ENCODE results near the gene ZNF391.
"Not testable (repeated sequence)": the region's sequence is repeated elsewhere in the genome, so short reads cannot be mapped to it uniquely, and the experiment has no call there.

ZNF391 gene

GRCh38 chr6:27419363-27419762 is 30.8 kb downstream of the ZNF391 start:
- FAIRE-seq, result no peak

GRCh38 chr6:27422651-27423332 is 34.2 kb downstream of the ZNF391 start:
- DNase-seq (ENCODE audit: extremely low spot score, insufficient read length, low read depth), result no peak
- no peak for FAIRE-seq

More at GRCh38 chr6:27419363-27419762, 30.8 kb downstream of the ZNF391 start:
- no peak for DNase-seq (ENCODE audit: extremely low spot score, insufficient read length, low read depth)

GRCh38 chr6:27424851-27425250 is 36.3 kb downstream of the ZNF391 start:
- not testable (repeated sequence) for DNase-seq (ENCODE audit: extremely low spot score, insufficient read length, low read depth); FAIRE-seq

- DNase-seq (ENCODE audit: extremely low spot score, insufficient read length, low read depth), result no peak
- FAIRE-seq, result no peak
Observed at GRCh38 chr6:27426045-27426620, 37.6 kb downstream of the ZNF391 start.

- no peak for FAIRE-seq
- no peak for DNase-seq (ENCODE audit: extremely low spot score, insufficient read length, low read depth)
Observed at GRCh38 chr6:27428502-27428901, 39.9 kb downstream of the ZNF391 start.

- no peak for FAIRE-seq
- no peak for DNase-seq (ENCODE audit: extremely low spot score, insufficient read length, low read depth)
Observed at GRCh38 chr6:27428966-27429365, 40.4 kb downstream of the ZNF391 start.

GRCh38 chr6:27433714-27434113 is 45.2 kb downstream of the ZNF391 start:
- FAIRE-seq (no peak), DNase-seq (ENCODE audit: extremely low spot score, insufficient read length, low read depth) (no peak)

GRCh38 chr6:27439371-27439770 is 50.8 kb downstream of the ZNF391 start:
- DNase-seq (ENCODE audit: extremely low spot score, insufficient read length, low read depth) (no peak), FAIRE-seq (no peak)

GRCh38 chr6:27441001-27441400 is 52.4 kb downstream of the ZNF391 start:
- FAIRE-seq (no peak), DNase-seq (ENCODE audit: extremely low spot score, insufficient read length, low read depth) (no peak)

GRCh38 chr6:27442932-27443331 is 54.4 kb downstream of the ZNF391 start:
- FAIRE-seq, result no peak

GRCh38 chr6:27448456-27448855 is 59.9 kb downstream of the ZNF391 start:
- DNase-seq (ENCODE audit: extremely low spot score, insufficient read length, low read depth), result no peak
- no peak for FAIRE-seq

More at GRCh38 chr6:27442932-27443331, 54.4 kb downstream of the ZNF391 start:
- no peak for DNase-seq (ENCODE audit: extremely low spot score, insufficient read length, low read depth)

- no peak for DNase-seq (ENCODE audit: extremely low spot score, insufficient read length, low read depth)
- FAIRE-seq, result no peak
Observed at GRCh38 chr6:27451660-27452390, 63.3 kb downstream of the ZNF391 start.

- FAIRE-seq, result no peak
- DNase-seq (ENCODE audit: extremely low spot score, insufficient read length, low read depth), result no peak
Observed at GRCh38 chr6:27452496-27452897, 63.9 kb downstream of the ZNF391 start.

All from GM18507 (cell line).